HG02884 (cell line): ENCODE results near the gene C8B.

ENCODE experiments used
- ATAC-seq: cut with Tn5 transposase; IDR thresholded peaks from one replicate; pipeline ENCODE4 v1.9.1; 2021; ENCODE audit warnings: mild to moderate bottlenecking, moderate library complexity; ENCODE audit not compliant: unreplicated experiment

C8B gene

GRCh38 chr1:56973923-56974742, 8.3 kb upstream of the C8B start:
- no peak for ATAC-seq

- no peak for ATAC-seq
Measured at GRCh38 chr1:56972976-56973375, 7.2 kb upstream of the C8B start.

DNA sequence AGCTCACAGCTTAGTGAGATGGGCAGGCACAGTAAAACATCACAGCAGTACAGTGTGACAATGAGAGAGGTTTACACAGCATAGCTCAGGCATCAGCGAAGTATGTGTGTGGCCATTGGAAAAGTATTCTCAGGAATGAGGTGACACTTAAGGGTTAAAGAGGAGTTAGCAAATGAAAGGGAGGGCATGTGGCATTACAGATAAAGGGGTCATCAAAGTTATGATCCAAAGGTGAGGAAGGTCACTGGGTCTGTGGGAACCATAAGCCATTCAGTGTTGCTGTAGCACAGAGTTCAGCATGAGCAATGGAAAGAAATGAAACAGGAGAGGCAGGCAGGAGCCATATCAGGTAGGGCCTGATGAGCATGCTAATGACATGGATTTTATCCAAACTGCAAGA, 4.5 kb upstream of the C8B start:
- no peak for ATAC-seq

- no peak for ATAC-seq
Measured at GRCh38 chr1:56968878-56969495, 3.2 kb upstream of the C8B start.

- no peak for ATAC-seq
Measured at GRCh38 chr1:56967900-56968832, 2.4 kb upstream of the C8B start.

DNA sequence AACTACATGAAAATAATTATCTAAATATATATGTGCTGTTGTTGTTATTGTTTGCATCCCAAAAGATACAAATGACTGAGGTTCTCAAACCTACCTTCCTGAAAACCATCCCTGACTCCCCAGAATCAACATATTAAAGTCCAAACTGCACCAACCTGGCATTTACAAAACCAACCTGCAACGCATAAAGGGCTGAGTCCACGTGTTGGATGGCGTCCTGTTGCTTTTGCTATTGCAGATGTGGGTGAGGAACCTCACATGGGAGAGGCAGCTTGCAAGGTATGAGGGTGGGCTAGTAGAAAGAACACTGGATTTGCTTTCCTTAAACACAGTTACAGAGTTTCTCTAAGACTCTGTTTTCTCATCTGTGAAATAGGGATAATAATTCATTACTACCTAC, 1.5 kb upstream of the C8B start:
- ATAC-seq, result no peak

DNA sequence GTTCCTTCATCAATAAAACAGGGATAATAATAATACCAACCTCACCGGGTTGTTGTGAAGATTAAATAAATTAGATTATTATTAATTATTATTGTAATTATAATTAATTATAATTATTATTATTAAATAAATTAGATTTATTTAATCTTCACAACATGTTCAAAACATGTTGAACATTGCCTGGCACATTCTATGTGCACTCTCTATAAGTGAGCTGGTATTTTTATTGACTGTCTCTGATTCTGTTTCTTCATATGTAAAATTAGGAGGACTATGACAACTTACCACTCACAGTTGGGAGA, 834 bp upstream of the C8B start:
- no peak for ATAC-seq

DNA sequence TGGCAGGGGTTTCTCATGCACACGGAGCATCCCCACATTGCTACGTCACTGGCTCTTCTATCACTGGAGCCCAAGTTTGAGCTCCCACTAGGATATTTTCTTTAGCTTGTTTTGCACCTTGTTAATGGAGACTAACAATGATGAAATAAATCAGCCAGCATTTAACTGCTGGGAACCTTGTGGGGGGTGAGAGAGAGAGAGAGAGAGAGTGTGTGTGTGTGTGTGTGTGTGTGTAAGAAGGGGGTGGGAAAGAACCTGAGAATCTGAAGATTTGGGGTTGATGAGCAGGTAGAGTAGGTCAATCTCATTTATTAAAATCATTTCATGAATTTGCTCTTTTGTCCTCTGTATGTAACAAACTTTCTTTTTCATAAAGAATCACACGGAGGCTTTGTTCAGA, 624 bp downstream of the C8B start:
- no peak for ATAC-seq

DNA sequence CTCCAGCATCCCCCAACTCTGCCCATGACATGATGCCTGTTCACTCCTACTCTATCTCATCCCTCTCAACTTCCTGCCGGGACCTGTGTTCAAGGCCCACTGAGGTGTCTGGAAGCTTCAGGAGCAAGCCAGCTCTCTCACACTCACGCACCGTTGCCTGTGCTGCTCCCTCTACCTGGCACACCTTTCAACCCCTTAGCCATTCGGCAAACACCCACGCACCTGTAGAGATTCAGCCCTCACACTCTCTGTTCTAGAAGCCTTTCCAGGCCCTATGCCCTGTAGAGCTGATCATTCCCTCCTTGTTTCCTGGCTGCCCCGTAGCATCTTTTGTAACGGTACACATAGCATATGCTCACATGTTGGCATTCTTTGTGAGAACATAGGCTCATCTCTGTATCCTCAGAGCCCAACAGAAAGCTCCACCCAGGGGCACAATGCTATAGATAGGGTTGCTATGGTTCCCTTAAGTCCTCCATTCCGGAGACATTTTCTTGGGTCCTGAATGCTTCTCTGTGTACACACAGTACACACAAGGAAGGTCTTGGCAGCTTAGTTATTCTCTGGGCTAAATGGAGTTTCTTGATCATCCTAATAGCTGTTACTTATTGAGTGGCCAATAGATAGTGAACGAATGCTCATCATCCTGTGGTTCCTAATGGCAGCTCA, 1.3 kb downstream of the C8B start:
- ATAC-seq, result no peak

DNA sequence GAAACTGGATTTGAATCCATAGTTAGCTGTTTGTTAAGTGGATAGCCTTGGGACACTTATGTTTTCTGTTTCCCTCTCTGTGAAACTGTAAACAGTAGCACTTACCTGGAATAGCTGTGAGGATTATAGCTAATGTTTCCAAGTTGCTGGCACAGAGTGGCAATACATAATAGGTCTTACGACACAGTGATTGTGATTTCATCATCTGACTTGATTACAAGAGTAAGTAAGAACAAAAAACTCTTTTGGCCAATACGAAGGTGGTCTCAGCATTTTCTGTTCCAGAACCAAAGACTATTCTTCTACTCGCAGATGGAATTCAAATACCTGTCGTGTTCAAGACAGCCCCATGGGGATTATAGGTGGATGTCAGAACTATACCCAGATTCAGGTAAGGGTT, 2.1 kb downstream of the C8B start:
- no peak for ATAC-seq

- no peak for ATAC-seq
Measured at GRCh38 chr1:56961426-56961825, 4.4 kb downstream of the C8B start.

DNA sequence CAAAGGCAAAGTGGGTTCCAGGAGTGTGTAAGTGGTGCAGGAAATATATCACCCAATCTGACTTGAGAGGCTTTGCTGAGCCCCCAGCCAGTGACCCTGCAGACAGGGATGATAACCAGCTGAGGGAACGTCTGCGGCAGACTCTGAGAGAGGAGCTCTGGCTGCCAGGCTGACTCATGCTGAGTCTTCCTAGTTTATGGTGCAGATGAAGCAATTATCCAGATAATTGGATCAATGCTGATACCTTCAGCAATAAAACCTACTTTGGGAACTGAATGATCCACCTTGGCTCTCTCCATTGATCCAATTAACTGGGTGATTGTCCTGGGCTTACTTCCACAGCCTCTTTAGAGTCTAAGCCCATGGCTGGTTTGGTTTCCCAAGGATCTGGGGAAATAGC, 7.3 kb downstream of the C8B start:
- ATAC-seq, result no peak

DNA sequence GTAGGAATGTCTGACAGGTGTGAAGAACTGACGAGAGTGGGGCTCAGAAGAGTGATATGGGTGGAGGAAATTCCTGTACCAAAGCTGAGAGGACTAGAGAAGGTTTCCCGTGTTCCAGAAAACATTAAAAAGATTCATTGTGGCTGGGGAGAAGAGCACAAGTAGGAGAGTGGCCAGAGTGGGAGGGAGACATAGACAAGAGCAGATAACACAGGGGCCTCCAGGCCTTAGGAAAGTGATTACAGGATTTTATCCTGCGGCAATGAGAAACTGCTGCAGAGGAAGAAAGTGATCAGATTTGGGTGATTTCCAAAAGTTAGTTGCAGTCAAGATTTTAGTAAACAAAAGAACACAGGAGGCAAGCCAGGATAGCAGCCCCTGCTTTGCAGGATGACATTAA, 7.9 kb downstream of the C8B start:
- no peak for ATAC-seq

- ATAC-seq, result no peak
Measured at GRCh38 chr1:56954664-56955063, 11.2 kb downstream of the C8B start.

DNA sequence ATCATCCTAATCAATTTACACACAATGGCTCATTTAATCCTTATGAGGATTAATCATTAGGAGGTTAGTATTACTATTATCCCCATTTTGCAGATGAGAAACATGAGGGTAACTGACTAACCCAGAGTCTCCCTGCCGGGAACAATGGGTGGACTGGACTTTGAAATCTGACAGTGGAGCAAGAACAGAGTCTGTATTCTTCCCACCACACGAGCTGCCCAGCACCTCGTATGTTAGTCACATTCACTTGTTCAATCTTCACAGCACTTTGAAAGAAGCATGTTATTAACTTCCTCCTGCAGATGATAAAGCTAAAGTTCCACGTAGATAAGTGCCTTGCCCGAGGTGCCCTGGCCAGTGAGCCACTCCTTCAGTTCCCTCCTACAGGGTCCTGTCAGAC, 12.4 kb downstream of the C8B start:
- no peak for ATAC-seq

GRCh38 chr1:56952501-56952900, 13.3 kb downstream of the C8B start:
- ATAC-seq, result no peak

DNA sequence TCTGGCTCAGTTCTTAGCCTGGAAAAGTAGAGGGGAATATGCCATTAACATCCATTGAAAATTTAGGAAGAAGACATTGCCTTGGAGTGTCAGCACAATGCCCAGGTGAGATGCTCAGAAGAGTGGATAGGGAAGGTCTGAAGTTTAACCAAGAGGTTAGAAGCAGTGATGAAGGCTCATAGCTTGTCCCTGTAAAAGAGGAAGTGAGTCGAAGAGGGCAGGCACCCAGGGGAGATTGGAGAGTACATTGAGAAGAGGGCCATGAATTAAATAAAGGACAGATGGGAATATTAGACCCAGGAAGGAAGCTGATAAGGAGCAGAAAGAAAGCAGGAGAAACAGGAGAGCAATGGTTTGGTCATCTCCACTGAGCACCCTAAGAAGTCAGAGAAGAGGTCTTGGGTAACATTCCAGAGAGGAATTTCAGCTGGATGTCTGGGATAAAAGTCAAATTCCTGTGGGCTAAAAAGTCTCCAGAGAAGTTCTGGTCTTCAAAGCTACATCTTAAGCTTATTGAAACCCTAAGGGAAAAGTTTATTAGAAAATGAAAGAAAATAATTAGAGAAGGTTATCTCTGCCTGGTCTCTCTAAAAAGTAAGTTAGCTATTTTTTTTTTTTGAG, 17.3 kb downstream of the C8B start:
- ATAC-seq, result no peak

DNA sequence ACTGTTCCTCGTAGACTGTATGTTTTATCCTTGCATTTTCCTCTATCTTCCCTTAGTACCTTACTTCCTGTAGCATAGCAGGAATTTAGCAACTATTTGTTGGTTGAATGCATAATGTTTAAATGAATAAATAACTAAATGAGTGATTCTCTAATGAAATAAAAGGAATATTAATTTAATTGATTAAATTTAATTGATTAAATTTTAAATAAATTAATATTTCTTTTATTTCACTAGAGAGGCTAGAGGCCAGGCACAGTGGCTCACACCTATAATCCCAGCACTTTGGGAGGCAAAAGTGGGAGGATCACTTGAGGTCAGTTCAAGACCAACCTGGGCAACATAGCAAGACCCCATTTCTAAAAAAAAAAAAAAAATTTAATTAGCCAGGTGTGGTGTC, 25.8 kb downstream of the C8B start:
- ATAC-seq, result no peak

GRCh38 chr1:56939209-56939608, 26.6 kb downstream of the C8B start:
- no peak for ATAC-seq

GRCh38 chr1:56938646-56939045, 27.2 kb downstream of the C8B start:
- no peak for ATAC-seq
